GM19025 (cell line): ENCODE results near the gene EDRF1.
"Not testable (repeated sequence)": the region's sequence is repeated elsewhere in the genome, so short reads cannot be mapped to it uniquely, and the experiment has no call there.

ENCODE experiments used
- ATAC-seq: cut with Tn5 transposase; IDR thresholded peaks from one replicate; pipeline ENCODE4 v1.9.1; 2021; ENCODE audit warnings: mild to moderate bottlenecking, low read depth, moderate library complexity; ENCODE audit not compliant: unreplicated experiment

EDRF1 gene

DNA sequence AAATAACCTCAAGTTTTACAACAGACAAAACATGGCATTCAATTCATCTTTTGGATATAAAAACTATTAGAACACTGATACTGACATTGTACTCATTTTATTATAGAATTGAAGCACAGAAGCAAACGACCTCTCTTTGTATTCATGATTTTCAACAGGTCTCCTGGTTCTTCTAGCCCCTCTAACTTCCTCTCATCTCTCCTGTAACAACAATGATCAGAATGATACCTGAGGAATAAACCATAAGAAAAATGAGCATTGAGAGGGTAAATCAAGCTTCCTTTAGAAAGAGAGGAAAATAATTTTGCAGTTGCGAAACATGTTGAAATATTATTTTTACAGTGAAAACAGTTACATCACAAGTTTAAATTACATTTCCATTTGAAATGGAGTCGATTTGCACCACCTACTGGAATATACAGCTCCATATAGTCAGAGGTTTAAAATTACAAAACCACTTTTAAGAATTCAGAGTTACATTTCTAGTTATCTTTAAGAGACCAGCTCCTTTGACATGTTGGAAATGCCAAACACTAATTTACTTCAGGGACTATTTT is 19.1 kb upstream of the EDRF1 start:
- no peak for ATAC-seq

DNA sequence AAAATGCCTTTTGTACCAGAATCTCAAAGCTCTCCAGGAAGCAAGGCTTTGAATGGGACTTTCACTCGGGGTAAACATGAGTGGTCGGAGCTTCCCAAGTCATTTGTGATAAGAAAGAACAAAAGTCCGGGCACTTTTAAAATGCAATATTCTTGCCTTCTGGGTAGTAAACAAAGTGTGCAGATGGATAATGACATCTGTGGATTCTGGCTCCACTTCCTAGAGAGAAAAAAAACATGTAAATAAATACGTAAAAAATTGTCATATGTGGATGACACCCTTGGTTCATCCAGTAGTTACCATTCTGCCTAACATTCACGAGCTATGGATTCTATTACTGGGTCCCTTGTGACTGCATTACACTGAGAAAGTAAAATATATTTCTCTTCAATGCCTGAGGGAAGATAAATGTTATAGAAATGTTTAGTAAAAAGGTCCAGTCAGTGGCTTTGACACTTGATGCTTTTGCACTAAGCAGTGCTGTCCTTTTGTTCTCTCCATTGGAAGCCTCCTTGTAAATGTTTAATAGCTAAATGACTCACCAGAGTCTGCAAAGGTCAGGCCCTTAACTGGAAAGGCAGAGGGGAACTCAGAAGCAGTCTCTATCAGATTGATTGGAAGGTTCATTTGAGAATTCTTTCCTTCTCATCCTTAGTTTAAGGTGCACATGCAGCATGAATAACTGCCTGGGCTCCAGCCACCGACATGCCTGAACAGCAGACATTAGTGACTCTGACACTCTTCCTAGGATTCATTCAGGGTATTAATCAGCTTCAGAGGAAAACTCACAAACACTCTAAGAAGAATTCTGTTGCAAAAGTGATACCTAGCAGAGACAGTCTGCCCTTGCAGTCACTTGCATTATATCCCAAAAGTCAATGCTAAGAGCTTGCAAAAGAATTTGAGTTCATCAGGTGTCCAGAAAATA is 11.7 kb upstream of the EDRF1 start:
- peak; percentile 62 for ATAC-seq

DNA sequence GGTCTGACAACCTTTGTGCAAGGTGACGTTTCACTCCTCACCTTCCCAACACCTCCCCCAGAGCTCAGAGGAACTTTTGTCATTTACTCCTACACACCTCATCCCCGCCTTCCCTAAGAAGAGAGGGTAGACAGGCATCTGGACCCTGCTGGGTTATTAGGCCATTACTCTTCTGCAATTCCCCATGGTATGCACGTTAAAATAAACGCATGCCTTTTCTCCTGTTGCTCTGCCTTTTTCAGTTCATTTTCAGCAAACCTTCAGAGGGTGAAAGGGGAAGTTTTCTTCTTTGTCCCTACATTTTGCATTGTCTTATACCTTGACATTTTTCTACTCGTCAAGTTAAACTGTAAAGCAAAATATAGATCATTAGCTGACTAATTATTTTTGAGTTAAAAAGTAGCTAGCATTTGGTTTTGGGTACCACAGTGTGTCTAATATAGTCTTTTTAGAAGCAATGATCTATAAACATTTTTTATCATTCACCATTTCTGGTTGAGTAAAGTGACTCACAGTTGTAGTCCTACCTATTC is 10.5 kb upstream of the EDRF1 start:
- peak; percentile 59 for ATAC-seq

DNA sequence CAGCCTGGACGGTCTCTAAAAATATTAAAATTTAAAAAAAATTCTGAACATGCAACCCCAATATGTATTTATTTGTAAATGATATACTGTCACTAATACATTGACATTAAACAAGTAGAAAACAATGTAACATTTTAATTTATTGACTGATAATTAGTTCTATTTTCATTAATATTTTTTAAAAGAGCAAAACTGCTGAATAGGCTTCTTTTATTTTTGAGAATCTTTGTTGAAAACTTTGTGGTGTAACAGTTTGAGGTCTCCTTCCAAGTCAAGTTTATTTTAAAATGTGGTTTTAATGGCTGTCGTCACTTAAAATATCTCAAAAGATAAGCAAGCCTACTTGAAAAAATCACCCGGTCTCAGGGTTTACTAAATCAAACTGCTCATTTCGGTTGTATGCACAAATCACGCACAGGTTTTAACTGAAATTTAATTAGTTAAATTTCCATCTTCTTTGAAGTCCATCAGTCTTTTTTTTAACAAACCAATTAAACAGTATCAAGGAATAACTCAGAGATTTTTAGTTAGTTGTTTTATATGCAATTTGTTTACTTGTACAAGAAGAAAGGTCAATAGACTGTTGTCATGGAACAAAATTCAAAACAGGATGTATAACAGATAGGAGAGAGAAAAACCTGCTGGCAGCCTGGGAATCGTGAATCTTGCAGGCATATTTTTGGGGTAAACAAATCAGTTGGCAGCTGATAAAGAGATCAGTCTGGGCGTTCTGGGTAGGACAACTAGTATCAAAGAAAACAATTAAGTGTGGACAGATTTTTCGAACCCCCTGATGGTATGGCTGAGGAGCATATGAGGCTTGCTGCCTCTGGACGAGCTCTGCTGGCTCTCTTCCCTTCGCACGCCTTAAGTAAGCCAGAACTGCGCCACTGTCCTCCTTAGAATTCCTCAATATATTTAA is 9.7 kb upstream of the EDRF1 start:
- no peak for ATAC-seq

DNA sequence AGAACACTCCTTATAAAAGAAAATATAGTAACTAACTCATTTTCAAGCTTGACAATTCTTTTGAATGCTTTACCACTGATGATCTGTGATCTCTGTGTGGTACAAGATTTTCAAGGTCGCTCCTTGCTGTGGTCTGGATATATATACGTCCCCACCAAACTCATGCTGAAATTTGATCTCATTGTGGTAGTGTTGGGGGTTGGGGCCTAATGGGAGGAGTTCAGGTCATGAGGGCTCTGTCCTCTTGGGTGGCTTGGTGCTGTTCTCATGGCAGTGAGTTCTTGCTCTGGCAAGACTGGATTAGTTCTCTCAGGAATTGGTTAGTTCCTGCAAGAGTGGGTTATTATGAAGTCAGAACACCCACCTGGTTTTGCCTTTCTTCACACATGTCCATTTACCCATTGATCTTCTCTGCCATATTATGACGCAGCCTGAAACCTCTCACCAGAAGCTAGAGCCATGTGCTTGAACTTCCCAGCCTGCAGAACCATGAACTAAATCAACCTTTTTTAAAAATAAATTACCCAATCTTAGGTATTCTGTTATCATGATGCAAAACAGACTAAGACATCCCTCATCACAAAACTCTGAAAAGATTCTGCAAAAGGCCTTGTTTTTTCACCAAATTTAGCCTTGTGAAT is 8.3 kb upstream of the EDRF1 start:
- ATAC-seq: no peak

DNA sequence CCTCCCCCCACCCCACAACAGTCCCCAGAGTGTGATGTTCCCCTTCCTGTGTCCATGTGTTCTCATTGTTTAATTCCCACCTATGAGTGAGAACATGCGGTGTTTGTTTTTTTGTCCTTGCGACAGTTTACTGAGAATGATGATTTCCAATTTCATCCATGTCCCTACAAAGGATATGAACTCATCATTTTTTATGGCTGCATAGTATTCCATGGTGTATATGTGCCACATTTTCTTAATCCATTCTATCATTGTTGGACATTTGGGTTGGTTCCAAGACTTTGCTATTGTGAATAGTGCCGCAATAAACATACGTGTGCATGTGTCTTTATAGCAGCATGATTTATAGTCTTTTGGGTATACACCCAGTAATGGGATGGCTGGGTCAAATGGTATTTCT is 4.8 kb upstream of the EDRF1 start:
- not testable (repeated sequence) for ATAC-seq

DNA sequence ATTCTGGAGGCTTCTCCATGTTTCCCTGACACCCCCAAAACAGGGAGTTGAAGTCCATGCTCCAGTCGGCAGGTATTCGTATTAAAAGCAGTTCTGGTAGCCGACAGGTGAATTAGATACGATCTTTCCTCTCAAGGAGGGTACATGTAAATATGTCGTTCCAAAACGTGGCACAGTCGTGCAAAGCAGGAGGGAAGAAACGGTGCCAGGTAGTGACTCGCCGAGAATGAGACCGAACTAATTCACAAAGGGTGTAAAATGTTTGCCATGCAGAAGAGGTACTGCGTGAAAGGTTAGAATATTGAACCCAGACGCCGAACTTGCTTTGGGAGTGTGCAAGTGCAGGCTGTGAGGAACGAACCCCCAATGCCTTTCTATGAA is 483 bp downstream of the EDRF1 start:
- ATAC-seq: no peak

DNA sequence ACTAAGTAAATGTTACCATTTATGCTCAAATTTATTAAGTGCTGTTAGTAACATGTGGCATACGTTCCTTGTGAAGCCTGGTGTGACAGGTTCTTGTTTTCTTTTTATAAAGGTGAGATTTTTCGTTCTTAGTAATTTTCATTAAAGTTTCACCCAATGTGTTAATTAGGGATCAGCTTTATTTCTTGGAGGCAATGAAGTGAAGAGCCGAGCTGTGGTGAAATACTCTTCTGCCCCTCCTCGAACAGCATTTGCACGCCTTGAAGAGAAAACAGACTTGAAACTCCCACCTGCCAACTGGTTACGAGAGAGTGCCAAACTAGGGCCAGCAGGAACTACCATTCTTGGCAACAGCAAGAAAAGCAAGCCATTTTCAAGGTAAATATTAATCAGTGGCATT is 1.5 kb downstream of the EDRF1 start:
- peak; percentile 33 for ATAC-seq

DNA sequence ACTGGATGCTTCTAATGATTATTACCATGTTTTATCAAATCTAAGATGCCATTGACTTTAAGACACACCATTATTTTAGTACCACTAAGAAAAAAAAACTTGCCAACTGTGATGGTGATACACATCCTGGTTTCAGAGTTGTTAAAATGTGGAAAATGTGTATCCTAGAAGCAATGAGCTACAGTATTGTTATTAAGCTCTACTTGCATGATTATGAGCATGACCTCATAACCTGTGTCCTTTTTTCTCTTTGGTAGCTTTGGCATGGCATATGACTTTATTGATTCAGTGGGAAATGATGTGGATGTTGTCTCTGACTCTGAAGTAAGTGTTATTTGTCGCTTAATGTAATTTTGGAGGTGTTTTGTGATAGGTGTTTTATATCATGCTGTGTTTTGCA is 3.3 kb downstream of the EDRF1 start:
- ATAC-seq: no peak

DNA sequence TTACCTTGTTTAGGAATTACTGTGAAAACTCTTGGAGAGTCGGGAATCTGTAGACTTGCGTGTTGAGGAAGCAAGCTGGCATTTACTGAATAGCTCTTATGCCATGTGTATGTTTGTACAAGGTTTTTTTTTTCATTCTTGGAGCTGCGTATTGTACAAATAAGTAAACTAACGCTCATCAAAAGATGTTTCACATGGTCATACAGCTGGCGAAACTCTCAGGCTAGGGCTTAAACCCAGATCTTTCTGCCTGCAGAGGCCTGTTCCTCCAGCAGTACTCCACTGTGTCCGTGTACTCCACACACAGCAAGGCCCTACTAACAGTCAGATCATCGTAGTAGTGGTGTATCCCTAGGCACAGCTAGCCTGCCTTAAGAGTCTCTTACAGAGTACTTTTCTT is 7.4 kb downstream of the EDRF1 start:
- ATAC-seq: no peak

DNA sequence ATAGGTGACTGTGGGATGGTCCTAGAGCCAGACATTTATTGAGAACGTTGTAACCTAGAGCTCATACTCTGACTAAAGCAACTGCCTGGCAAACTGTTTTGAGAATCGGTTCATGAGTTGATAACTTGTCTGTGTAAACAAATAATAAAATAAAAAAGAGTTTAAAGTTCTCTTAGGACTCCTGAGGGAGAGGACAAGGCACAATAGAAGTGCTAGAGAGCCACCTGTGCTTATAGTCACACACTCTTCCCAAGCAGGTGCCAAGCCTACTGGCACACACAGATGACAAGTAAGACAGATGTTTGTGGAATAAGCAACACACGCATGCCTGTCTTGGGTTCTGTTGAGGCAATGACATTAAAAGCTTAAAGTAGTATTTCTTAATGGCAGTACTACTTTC is 7.9 kb downstream of the EDRF1 start:
- no peak for ATAC-seq

DNA sequence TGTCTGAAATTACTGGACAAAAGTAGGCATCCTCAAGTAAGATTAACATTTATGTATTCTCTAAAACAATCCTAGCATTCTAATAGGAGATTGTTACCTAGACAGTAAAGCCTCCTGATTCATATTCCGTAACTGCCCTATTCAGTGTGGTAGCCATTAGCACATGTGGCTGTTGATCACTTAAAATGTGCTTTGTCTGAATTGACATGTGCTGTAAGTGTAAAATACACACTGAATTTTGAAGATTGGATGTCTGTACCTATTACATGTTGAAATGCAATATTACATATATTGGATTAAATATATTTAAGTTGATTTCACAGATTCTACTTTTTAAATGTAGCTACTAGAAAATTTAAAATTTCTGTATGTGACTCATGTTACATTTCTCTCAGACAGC is 14.6 kb downstream of the EDRF1 start:
- ATAC-seq: no peak

DNA sequence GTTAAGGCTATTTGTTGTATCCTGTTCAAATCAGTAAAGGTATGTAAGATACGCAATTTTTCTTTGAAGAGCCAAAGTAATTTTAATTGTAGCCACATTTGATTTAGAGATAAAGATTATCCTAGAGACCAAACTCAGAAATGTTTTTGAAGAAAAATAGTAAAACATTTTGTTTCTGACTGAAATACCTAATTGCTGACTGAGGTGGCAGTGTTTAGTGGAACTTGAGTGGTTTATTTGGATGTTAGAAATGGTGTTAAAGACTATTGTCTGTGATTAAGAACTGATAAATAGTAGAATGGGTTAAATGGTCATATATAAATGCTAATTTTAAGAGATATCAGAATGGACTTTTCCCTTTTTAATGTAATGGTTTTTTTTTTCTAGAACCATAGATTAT is 15.3 kb downstream of the EDRF1 start:
- no peak for ATAC-seq

DNA sequence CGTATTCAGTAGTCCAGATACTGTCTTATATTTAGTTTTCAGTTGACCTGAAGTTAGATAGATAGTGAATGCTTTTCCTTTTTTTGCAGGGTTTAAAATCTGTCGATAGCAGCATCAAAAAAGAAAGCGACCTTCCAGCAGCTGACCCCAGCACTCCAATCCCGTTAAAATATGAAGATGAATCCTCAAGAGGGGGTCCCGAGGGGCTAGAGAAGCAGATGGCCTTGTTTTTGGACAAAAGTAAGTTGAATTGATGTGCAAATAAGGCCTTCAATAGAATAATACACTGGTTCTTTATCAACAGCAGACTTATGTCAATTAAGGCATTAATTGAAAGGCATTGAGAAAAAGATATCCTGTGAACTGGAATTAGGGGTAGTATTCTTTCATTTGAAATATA is 18.7 kb downstream of the EDRF1 start:
- ATAC-seq: no peak

DNA sequence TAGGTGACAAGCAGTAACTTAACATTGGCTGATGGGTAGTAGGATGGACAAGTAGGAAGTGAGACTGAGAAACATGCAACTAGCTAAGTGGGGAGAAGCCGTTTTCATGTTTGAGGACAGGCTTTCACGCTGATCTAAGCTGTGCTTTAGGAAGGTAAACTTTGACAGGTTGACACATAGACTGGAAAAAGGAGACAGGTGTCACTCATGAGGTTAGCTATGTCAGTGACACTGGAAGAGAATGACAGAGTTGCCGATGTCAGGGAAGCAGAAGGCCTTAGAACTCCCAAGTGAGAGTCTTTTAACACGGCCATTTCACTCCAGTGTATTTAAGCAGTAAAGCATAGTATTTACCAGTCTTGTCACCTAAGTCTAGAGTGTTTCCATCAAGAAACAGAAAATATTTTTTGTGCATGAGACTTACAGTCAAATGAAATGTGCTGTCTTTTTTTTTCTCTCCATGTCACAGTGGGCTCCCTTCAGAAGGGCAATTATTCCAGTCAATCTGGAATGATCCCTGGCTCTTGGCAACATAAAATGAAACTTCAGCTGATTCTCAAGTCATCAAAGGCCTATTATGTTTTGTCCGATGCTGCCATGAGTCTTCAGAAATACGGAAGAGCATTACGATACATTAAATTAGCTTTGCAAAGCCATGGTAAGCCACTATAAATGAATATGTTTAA is 20.6 kb downstream of the EDRF1 start:
- ATAC-seq: no peak

DNA sequence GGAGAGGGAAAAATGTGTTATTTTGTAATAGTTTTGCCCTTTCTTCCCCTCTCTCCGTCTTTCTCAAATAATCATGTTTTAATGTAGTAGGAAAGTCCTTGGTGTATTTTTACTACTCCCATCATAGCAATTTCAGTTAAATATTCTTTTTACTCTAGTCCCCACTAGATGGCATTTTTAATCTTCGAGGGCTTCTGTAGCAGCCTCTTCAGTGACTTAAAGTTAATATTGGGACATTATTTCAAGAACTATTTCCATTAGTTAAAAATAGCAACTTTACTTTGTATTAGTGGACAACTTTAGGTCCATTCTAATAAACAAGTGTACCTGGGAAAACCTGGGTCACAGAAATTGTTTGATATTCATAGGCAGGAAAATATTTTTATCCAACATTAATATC is 23.0 kb downstream of the EDRF1 start:
- no peak for ATAC-seq

DNA sequence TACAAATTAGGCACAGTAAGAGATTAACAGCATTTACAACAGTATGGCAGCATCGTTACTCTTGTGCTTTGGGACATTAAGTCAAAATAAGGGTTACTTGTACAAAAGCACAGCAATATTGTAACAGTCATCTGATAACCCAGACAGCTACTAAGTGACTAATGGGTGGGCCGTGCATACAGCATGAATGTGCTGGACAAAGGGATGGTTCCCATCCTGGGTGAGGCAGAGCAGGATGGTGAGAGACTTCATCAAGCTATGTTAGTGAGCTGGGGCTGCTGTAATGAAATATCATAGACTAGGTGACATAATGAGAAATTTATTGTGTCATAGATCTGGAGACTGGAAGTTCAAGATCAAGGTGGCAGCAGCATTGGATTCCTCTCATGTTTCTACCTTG is 25.4 kb downstream of the EDRF1 start:
- no peak for ATAC-seq

DNA sequence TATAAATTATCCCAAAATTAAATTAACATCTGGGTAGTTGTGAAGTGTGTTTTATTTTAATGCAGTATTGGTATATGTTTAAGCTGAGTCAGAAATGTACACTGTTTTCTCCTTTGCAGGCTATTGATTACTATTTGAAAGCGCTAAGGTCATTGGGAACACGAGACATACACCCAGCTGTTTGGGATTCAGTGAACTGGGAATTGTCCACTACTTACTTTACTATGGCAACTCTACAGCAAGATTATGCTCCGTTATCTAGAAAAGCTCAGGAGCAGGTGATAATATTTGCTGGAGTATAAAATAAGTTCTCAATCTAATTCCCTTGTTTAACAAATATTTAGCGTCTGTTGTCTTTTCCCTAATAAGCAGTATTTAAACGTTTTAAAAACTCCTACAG is 27.9 kb downstream of the EDRF1 start:
- ATAC-seq: no peak

DNA sequence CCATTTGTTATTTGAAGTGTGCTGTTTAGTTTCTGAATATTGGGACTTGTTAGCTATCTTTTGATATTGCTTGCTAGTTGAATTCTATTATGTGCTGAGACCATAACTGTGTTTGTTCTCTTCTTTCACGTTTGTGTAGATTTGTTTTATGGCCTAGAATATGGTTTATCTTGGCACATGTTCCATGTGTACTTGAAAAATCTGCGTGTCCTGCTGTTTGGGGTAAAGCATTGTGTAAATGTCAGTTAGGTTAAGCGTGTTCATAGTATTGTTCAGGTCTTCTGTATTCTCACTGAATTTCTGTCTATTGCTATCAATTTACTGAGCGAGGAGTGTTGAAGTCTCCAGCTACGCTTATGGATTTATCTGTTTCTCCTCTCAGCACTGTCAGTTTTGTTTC is 36.7 kb downstream of the EDRF1 start:
- ATAC-seq: no peak
